Measurements from ENCODE around the gene NFU1. TPM values are rescaled to one million over a fixed set of nuclear protein-coding genes. Genes with fewer than 3 reads are reported as not detected.

NFU1 gene
- total RNA-seq, 2 experiments from 2014 or later = 15.4 to 30.5 TPM

DNA sequence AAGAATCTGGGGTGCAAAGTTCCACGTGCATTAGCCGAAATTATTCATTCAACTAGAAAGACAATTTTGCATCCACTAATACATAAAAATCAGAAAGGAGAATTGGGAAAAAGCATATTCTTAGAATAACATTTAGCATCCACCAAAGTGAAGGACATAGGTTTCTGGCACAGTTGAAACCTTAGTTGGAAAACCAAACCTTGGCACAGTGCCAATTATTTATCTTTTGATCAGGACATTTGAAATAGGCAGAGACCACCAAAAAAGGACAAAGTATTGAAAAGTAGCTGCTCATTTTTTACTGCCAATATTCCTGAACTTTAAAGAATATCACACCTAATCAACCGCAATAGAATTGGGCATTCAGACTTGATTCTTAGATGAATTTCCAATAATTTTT is 25.5 kb upstream of the NFU1 start:
- H3K79me2 ChIP-seq (ENCODE audit: insufficient read depth, low read depth, low read length) = no peaks in the 10 kb centered on the region
- no peak overlapping the region for H3K4me2 ChIP-seq (ENCODE audit: low read length)
- CTCF ChIA-PET (ENCODE audit: unreplicated experiment) = no interaction called here
- no peaks in the 10 kb centered on the region for H3K36me3 ChIP-seq (ENCODE audit: insufficient read depth, low read length)
- POLR2A ChIA-PET = no interaction called here
- no peak for DNase-seq (ENCODE audit: low spot score)
- H3K4me1 ChIP-seq (ENCODE audit: insufficient read depth, low read length, poor library complexity, severe bottlenecking) = no peaks in the 10 kb centered on the region
- H4K20me1 ChIP-seq (ENCODE audit: insufficient read depth, low read length) = no peaks in the 10 kb centered on the region
- H3K4me3 ChIP-seq (ENCODE audit: low read depth, low read length, poor library complexity, severe bottlenecking) = no peak overlapping the region
- TF ChIP-seq, protein P1, sequence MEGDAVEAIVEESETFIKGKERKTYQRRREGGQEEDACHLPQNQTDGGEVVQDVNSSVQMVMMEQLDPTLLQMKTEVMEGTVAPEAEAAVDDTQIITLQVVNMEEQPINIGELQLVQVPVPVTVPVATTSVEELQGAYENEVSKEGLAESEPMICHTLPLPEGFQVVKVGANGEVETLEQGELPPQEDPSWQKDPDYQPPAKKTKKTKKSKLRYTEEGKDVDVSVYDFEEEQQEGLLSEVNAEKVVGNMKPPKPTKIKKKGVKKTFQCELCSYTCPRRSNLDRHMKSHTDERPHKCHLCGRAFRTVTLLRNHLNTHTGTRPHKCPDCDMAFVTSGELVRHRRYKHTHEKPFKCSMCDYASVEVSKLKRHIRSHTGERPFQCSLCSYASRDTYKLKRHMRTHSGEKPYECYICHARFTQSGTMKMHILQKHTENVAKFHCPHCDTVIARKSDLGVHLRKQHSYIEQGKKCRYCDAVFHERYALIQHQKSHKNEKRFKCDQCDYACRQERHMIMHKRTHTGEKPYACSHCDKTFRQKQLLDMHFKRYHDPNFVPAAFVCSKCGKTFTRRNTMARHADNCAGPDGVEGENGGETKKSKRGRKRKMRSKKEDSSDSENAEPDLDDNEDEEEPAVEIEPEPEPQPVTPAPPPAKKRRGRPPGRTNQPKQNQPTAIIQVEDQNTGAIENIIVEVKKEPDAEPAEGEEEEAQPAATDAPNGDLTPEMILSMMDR (conservative IDR thresholded peaks at IDR 0.05; ENCODE audit: low read length) = no peak
- no peak for TF ChIP-seq EZH2phosphoT487 (IDR thresholded peaks at IDR 0.05; ENCODE audit: borderline replicate concordance, low read depth, low read length)
- H3K9me2 ChIP-seq (ENCODE audit: insufficient read depth, low read length) = no peaks in the 10 kb centered on the region
- intact Hi-C loops (cut with micrococcal nuclease; ENCODE audit: unreplicated experiment) = no loop called here
- H3K9me3 ChIP-seq (ENCODE audit: low read length) = no peaks in the 10 kb centered on the region
- H3K27ac ChIP-seq (ENCODE audit: low read depth, low read length, poor library complexity, severe bottlenecking) = no peak overlapping the region
- BruUV-seq (replicated peaks) = no TSS peak
- no peak overlapping the region for H2AFZ ChIP-seq (ENCODE audit: low read length)

DNA sequence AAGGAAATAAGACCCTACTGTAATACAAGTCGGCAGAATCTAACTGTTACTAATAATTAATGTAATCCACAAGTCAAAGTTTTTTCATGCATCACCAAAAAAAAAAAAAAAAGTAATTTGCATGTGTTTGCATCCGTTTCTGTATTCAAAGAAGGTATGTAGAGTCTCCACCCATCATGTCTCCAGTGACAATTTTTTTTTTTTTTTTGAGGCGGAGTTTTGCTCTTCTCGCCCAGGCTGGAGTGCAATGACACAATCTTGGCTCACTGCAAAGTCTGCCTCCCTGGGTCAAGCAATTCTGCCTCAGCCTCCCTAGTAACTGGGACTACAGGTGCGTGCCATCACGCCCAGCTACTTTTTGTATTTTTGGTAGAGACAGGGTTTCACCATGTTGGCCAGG is 24.2 kb upstream of the NFU1 start:
- H3K9me2 ChIP-seq (ENCODE audit: insufficient read depth, low read length) = no peaks in the 10 kb centered on the region
- no peaks in the 10 kb centered on the region for H3K9me3 ChIP-seq (ENCODE audit: low read length)
- intact Hi-C loops (cut with micrococcal nuclease; ENCODE audit: unreplicated experiment) = no loop called here
- no peaks in the 10 kb centered on the region for H3K79me2 ChIP-seq (ENCODE audit: insufficient read depth, low read depth, low read length)
- ChIA-PET POLR2A (no interaction called here), CTCF (ENCODE audit: unreplicated experiment) (no interaction called here)
- H3K36me3 ChIP-seq (ENCODE audit: insufficient read depth, low read length) = no peaks in the 10 kb centered on the region
- H3K4me1 ChIP-seq (ENCODE audit: insufficient read depth, low read length, poor library complexity, severe bottlenecking) = no peaks in the 10 kb centered on the region
- no peak for DNase-seq (ENCODE audit: low spot score)
- H4K20me1 ChIP-seq (ENCODE audit: insufficient read depth, low read length) = no peaks in the 10 kb centered on the region
- H3K4me3 ChIP-seq (ENCODE audit: low read depth, low read length, poor library complexity, severe bottlenecking) = no peak overlapping the region
- H3K4me2 ChIP-seq (ENCODE audit: low read length) = no peak overlapping the region
- BruUV-seq (replicated peaks) = no TSS peak
- no peak overlapping the region for H2AFZ ChIP-seq (ENCODE audit: low read length)
- TF ChIP-seq, protein P1 (conservative IDR thresholded peaks at IDR 0.05; ENCODE audit: low read length) = no peak
- TF ChIP-seq EZH2phosphoT487 (IDR thresholded peaks at IDR 0.05; ENCODE audit: borderline replicate concordance, low read depth, low read length) = no peak
- H3K27ac ChIP-seq (ENCODE audit: low read depth, low read length, poor library complexity, severe bottlenecking) = no peak overlapping the region

DNA sequence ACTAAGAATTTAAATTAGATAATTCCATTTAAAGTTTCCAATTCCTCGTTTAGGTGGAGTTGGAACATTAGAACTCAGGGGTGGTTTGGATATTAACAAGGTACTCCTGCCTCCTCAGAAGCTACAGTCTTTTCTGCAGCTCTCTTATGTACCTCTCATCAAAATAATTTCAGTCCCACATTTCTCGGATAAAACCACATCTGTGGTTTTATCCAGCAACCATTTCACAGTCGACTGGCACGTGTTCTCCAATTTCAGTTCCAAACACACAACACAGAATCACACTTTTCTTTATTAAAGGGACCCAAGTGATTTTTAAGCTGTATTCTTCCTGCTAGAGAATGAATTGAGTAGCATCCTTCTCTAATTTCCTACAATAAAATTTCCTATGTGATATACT is 22.7 kb upstream of the NFU1 start:
- ChIA-PET POLR2A (interaction anchor here (0.6 kb wide), 1 partner anchor 280 kb away, joined by 3 read pairs; no protein-coding TSS in a partner anchor), CTCF (ENCODE audit: unreplicated experiment) (no interaction called here)
- Histone ChIP-seq H3K4me3 (ENCODE audit: low read depth, low read length, poor library complexity, severe bottlenecking) (no peak overlapping the region), H3K9me3 (ENCODE audit: low read length) (no peaks in the 10 kb centered on the region), H2AFZ (ENCODE audit: low read length) (no peak overlapping the region), H3K9me2 (ENCODE audit: insufficient read depth, low read length) (no peaks in the 10 kb centered on the region), H4K20me1 (ENCODE audit: insufficient read depth, low read length) (no peaks in the 10 kb centered on the region), H3K4me1 (ENCODE audit: insufficient read depth, low read length, poor library complexity, severe bottlenecking) (no peaks in the 10 kb centered on the region), H3K27ac (ENCODE audit: low read depth, low read length, poor library complexity, severe bottlenecking) (no peak overlapping the region), H3K36me3 (ENCODE audit: insufficient read depth, low read length) (no peaks in the 10 kb centered on the region), H3K79me2 (ENCODE audit: insufficient read depth, low read depth, low read length) (no peaks in the 10 kb centered on the region), H3K4me2 (ENCODE audit: low read length) (no peak overlapping the region)
- intact Hi-C loops (cut with micrococcal nuclease; ENCODE audit: unreplicated experiment) = no loop called here
- no TSS peak for BruUV-seq (replicated peaks)
- no peak for TF ChIP-seq EZH2phosphoT487 (IDR thresholded peaks at IDR 0.05; ENCODE audit: borderline replicate concordance, low read depth, low read length)
- TF ChIP-seq, protein P1 (conservative IDR thresholded peaks at IDR 0.05; ENCODE audit: low read length) = no peak
- no peak for DNase-seq (ENCODE audit: low spot score)

Data from OCI-LY7 (cell line).